ENCODE measurements around the gene URB2.

URB2 gene

DNA sequence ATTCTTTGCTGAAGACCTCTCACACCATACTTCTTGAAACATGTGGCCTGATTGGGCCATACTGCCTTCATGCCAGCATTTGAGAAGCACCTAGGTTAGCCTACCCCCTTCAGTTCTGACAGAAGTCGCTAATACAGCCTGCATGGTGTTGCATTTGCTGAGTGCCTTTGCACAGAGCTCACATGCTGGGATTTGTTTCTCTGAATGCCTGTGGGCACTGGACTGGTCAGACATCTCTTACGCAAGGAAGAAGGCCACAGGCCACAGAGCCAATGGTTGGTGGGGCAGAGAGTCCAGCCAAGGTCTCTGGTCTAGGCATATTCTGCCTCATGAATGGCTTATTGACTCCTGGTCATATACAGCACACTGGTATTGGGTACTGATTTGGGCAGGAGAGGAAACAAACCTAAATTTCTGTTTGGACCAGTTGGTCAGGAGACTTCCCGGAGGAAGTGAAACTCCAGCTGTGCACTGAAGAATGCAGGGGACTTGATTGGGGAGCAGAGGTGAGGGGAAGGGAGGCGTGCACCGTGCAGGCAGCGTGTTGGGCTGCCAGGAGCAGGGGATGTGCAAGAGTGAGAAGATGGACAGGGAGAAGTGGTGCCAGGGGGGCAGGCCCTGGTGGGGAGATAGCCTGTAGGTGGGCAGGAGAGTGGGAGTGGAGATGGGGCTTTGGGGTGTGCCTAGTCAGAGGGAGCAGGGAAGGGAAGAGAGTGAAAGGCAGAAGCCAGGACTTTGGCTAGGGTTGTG, 18.1 kb downstream of the URB2 start:
- Mint-ChIP-seq H3K27me3 (no peaks in the 10 kb centered on the region), H3K4me1 (peaks cover 11% of the 10 kb centered on the region), H3K27ac (peak overlapping the region; percentile 80), H3K36me3 (peaks cover 17% of the 10 kb centered on the region), H3K4me3 (no peak overlapping the region), H3K9me3 (no peaks in the 10 kb centered on the region)
- ATAC-seq (ENCODE audit: low read depth) (peak; percentile 45), DNase-seq (ENCODE audit: low spot score in 2 of 2) (no peak)

DNA sequence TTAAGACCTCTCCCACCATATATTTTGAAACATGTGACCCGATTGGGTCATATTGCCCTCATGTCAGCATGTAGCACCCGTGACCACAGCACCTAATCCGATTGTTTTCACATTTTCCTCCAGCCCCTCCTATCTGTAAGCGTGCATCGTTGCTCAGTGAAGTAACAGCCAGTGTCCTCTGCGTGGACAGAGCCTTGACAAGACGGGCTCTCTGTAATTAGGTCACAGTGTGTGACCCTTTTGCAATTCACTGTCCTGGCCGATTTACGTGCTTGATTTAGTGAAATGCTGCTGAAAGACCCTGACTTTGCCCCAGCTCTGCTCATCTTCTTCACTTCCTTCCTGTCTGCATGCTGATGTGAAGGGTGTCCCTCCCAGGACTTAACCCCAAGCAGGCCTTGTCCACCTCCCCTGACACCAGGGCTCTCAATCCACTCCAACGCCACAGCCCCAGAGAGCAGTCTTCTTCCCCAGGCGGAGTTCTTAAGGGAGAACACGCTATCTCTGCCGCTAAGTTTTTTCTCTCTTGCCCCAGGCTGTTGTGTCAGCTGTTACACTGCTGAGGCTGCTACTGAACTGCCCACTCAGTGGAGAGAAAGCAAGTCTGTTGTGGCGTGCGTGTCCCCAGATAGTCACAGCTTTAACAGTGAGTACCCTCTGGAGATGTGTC, 19.4 kb downstream of the URB2 start:
- DNase-seq (ENCODE audit: low spot score in 2 of 2) (no peak), ATAC-seq (ENCODE audit: low read depth) (no peak)
- Mint-ChIP-seq H3K27ac (peak overlapping the region; percentile 84), H3K27me3 (no peaks in the 10 kb centered on the region), H3K36me3 (peaks cover 23% of the 10 kb centered on the region), H3K4me3 (no peak overlapping the region), H3K9me3 (no peaks in the 10 kb centered on the region), H3K4me1 (peaks cover 11% of the 10 kb centered on the region)

- no peak overlapping the region for H3K4me3 Mint-ChIP-seq
- H3K36me3 Mint-ChIP-seq: peaks cover 25% of the 10 kb centered on the region
- ATAC-seq (ENCODE audit: low read depth) (no peak), DNase-seq (ENCODE audit: low spot score in 2 of 2) (no peak)
- peaks cover 11% of the 10 kb centered on the region for H3K4me1 Mint-ChIP-seq
- H3K9me3 Mint-ChIP-seq: no peaks in the 10 kb centered on the region
- no peak overlapping the region for H3K27ac Mint-ChIP-seq
- H3K27me3 Mint-ChIP-seq: no peaks in the 10 kb centered on the region
Measured at GRCh38 chr1:229648406-229648805, 22.4 kb downstream of the URB2 start.

- no peaks in the 10 kb centered on the region for H3K4me1 Mint-ChIP-seq
- no peak overlapping the region for H3K27ac Mint-ChIP-seq
- no peak for ATAC-seq (ENCODE audit: low read depth)
- no peak for DNase-seq (ENCODE audit: low spot score in 2 of 2)
- no peaks in the 10 kb centered on the region for H3K27me3 Mint-ChIP-seq
- peaks cover 25% of the 10 kb centered on the region for H3K36me3 Mint-ChIP-seq
- H3K9me3 Mint-ChIP-seq: no peaks in the 10 kb centered on the region
- H3K4me3 Mint-ChIP-seq: no peak overlapping the region
Measured at GRCh38 chr1:229650045-229650444, 24.0 kb downstream of the URB2 start.

DNA sequence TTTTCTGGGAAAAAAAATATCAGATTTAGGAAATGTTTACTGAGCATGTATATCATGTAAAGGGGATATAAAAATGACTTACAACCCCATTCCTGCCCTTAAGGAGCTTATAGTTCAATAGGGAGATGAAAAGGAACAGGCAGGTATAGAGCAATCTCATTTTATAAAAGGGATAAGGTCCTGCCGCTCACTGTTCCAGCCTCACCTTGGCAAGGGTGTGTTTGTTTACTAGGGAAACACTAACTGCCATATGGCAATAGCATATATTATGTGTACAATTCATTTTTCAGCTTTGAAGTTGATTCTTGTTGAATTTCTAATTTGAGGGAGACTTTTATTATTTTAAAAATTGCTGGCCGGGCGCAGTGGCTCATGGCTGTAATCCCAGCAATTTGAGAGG, 25.5 kb downstream of the URB2 start:
- Mint-ChIP-seq H3K27ac (no peak overlapping the region), H3K36me3 (peaks cover 18% of the 10 kb centered on the region), H3K9me3 (no peaks in the 10 kb centered on the region), H3K27me3 (no peaks in the 10 kb centered on the region), H3K4me1 (no peaks in the 10 kb centered on the region), H3K4me3 (no peak overlapping the region)
- DNase-seq (ENCODE audit: low spot score in 2 of 2) (no peak), ATAC-seq (ENCODE audit: low read depth) (no peak)

DNA sequence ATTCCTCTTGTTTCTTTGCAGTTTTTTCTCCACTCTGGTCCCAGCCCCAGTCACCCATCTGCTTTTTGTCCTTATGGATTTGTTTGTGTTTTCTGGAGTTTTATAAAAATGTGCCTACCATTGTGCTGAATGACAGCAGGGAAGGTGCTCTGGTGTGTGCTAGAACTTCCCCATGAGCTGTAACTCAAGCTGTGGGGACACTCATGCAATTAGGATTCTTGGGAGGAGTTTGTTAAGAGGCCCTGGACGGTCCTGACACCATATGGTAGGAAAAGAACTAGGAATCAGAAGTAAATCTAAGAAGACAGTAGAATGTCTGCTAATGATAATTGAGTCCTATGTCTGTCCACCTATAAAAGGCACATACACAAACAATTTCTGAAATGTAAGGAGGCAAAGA, 27.4 kb downstream of the URB2 start:
- Mint-ChIP-seq H3K27me3 (no peaks in the 10 kb centered on the region), H3K36me3 (peaks cover 21% of the 10 kb centered on the region), H3K27ac (no peak overlapping the region), H3K4me1 (no peaks in the 10 kb centered on the region), H3K9me3 (no peaks in the 10 kb centered on the region), H3K4me3 (no peak overlapping the region)
- no peak for DNase-seq (ENCODE audit: low spot score in 2 of 2)
- ATAC-seq (ENCODE audit: low read depth): no peak

- no peaks in the 10 kb centered on the region for H3K9me3 Mint-ChIP-seq
- H3K4me1 Mint-ChIP-seq: no peaks in the 10 kb centered on the region
- no peaks in the 10 kb centered on the region for H3K27me3 Mint-ChIP-seq
- peaks cover 19% of the 10 kb centered on the region for H3K36me3 Mint-ChIP-seq
- DNase-seq (ENCODE audit: low spot score in 2 of 2): no peak
- H3K4me3 Mint-ChIP-seq: no peak overlapping the region
- no peak overlapping the region for H3K27ac Mint-ChIP-seq
- no peak for ATAC-seq (ENCODE audit: low read depth)
Measured at GRCh38 chr1:229655781-229656180, 29.7 kb downstream of the URB2 start.

DNA sequence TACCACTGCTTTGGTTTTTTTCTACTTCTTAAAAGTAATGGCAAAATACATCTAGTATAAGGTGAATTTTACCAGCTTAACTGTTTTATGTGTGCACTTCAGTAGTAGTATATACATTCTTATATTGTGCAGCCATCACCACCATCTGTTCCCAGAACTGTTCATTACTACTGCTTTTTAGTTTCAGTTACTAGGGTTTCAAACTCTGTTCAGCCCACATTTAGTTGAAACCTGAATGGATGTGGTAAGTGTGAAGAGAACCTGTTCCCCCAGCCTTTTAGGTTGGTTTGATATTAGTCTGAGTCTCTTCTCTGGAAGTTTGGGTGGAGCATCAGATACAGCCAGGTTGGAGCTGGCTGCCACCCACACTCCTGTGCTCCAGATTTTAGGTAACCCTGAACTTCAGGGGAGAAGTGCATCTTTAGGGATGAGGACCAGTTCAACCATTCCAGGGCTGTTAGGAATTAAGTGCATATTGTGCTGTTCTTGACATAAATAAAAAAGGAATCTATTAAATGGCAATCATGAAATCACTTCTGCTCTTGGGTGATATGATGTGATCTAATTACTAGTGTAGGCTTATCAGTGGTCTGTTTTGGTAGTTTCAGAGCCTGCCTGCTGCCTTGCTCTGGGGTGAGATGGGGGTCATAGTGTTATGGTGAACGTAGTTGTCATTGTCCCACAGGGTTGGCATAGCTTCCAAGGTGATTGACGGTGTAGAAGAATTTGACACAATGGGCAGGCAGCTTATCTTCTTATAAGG, 32.1 kb downstream of the URB2 start:
- Mint-ChIP-seq H3K27me3 (no peaks in the 10 kb centered on the region), H3K9me3 (no peaks in the 10 kb centered on the region), H3K4me1 (peaks cover 3% of the 10 kb centered on the region), H3K27ac (no peak overlapping the region), H3K4me3 (no peak overlapping the region), H3K36me3 (peaks cover 19% of the 10 kb centered on the region)
- ATAC-seq (ENCODE audit: low read depth): no peak
- DNase-seq (ENCODE audit: low spot score in 2 of 2): no peak

GRCh38 chr1:229661022-229661877, 35.2 kb downstream of the URB2 start:
- peak; percentile 84 for ATAC-seq (ENCODE audit: low read depth)
- peaks cover 12% of the 10 kb centered on the region for H3K36me3 Mint-ChIP-seq
- peak; percentile 63 to 76 for DNase-seq (ENCODE audit: low spot score in 2 of 2)
- no peak overlapping the region for H3K27ac Mint-ChIP-seq
- no peak overlapping the region for H3K4me3 Mint-ChIP-seq
- peaks cover 3% of the 10 kb centered on the region for H3K4me1 Mint-ChIP-seq
- no peaks in the 10 kb centered on the region for H3K9me3 Mint-ChIP-seq
- no peaks in the 10 kb centered on the region for H3K27me3 Mint-ChIP-seq

DNA sequence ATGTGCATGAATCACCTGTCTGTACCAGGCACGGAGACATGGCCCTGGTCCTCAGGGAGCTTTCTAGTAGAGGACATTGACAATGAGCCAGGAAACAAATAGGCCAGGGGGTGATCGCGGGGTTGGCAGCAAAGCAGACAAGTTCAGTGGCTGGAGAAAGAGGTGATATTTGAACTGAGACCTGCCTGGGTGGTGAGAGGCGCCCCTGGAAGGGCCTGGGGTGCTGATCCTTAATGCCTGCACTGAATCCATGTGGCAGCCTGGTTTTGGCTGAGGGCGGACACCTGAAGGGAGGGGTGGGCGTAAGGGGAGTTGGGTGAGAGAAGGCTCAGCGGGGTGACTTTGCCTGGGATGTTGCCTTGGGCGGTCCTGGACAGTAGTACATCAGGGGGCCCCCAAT, 35.9 kb downstream of the URB2 start:
- ATAC-seq (ENCODE audit: low read depth) (no peak), DNase-seq (ENCODE audit: low spot score in 2 of 2) (no peak)
- no peak overlapping the region for H3K4me3 Mint-ChIP-seq
- H3K4me1 Mint-ChIP-seq: peaks cover 3% of the 10 kb centered on the region
- H3K36me3 Mint-ChIP-seq: peaks cover 12% of the 10 kb centered on the region
- no peaks in the 10 kb centered on the region for H3K9me3 Mint-ChIP-seq
- no peaks in the 10 kb centered on the region for H3K27me3 Mint-ChIP-seq
- no peak overlapping the region for H3K27ac Mint-ChIP-seq

DNA sequence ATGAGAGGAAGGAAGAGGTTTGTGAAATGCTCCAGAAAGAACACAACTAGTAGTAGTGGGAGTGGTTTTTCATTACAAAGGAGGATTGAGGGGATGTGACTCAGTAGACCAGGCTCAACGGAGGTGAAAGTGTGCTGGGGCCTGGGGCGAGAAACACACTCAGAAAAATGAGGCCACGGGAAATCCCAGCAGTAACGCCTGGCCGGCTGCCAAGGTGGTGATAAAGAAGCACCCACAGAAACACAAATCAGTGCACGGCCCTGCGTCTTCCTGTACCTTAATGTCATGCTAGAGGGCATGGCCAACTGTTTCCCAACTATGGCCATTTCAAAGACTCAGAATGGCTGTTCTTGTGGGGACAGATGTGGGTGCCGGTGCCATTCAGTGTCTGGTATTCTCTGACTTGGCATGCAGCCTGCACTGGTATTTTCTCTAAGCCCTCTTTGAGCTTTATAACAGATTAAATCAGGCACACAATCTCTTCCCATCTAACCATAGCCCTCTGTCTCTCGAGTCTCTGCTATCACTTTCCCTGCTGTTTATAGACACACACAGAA, 38.2 kb downstream of the URB2 start:
- H3K36me3 Mint-ChIP-seq: peaks cover 6% of the 10 kb centered on the region
- H3K9me3 Mint-ChIP-seq: no peaks in the 10 kb centered on the region
- ATAC-seq (ENCODE audit: low read depth): peak; percentile 76
- no peak overlapping the region for H3K27ac Mint-ChIP-seq
- peaks cover 3% of the 10 kb centered on the region for H3K4me1 Mint-ChIP-seq
- DNase-seq (ENCODE audit: low spot score in 2 of 2): peak; percentile 48 to 54
- H3K4me3 Mint-ChIP-seq: no peak overlapping the region
- no peaks in the 10 kb centered on the region for H3K27me3 Mint-ChIP-seq

DNA sequence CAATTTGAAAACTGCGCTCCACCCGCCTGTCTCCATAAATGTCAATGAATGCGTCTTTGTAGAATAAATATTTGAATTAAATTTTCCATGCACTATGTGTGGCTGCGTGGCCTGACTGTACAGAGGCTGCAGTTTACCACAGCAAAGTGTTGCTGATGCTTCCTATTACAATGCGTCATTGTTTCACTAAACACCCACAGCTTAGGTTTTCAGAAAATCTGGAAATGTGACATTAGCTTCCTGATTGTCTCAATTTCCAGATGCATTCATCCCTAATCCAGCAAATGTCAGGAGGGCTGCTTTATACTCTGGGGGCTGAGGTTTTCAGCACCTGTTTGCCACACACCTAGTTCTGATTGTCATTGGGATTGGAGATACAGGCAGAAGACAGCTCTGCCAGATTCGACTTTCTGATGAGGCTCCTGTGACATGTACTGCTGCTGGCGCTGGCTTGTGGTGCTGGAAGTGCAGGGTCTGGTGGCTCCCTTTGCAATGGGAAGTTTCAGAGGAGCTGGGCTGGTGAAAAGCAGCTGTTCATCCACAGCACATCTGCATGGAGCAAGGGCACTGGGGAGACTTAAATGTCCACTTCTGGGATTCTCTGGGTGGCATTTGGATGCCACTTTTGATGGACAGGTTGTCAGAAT, 40.0 kb downstream of the URB2 start:
- H3K9me3 Mint-ChIP-seq: no peaks in the 10 kb centered on the region
- H3K36me3 Mint-ChIP-seq: peaks cover 4% of the 10 kb centered on the region
- no peak overlapping the region for H3K27ac Mint-ChIP-seq
- DNase-seq (ENCODE audit: low spot score in 2 of 2): no peak
- H3K4me3 Mint-ChIP-seq: no peak overlapping the region
- ATAC-seq (ENCODE audit: low read depth): no peak
- H3K27me3 Mint-ChIP-seq: no peaks in the 10 kb centered on the region
- H3K4me1 Mint-ChIP-seq: peaks cover 3% of the 10 kb centered on the region

DNA sequence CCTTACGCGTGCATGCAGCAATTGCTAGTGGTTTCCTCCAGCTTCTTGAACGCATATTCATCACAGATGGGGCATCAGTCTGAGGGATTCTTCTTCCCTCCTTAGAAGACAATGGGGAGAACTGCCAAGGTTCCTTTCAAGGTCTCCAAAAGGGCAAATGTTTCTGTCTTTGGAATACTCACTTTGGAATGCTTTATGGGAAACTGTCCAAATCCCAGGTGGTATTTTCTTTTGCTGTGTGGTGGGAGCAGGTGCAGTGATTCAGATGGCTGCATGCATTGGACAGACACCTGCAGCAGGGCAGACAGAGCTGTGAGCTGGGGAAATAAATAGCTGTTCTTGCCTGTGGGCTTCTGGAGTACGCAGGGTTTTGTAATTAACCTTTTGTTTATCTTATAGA, 40.5 kb downstream of the URB2 start:
- Mint-ChIP-seq H3K27me3 (no peaks in the 10 kb centered on the region), H3K4me1 (no peaks in the 10 kb centered on the region), H3K9me3 (no peaks in the 10 kb centered on the region), H3K36me3 (no peaks in the 10 kb centered on the region), H3K27ac (no peak overlapping the region), H3K4me3 (no peak overlapping the region)
- DNase-seq (ENCODE audit: low spot score in 2 of 2) (no peak), ATAC-seq (ENCODE audit: low read depth) (no peak)

All from memory B cell (primary cell).